ENCODE measurements around the gene TPP1. TPM values are rescaled to one million over a fixed set of nuclear protein-coding genes. Genes with fewer than 3 reads are reported as not detected.

The TPP1 gene
- total RNA-seq, 1 experiment from 2014 or later = 71.5 TPM

DNA sequence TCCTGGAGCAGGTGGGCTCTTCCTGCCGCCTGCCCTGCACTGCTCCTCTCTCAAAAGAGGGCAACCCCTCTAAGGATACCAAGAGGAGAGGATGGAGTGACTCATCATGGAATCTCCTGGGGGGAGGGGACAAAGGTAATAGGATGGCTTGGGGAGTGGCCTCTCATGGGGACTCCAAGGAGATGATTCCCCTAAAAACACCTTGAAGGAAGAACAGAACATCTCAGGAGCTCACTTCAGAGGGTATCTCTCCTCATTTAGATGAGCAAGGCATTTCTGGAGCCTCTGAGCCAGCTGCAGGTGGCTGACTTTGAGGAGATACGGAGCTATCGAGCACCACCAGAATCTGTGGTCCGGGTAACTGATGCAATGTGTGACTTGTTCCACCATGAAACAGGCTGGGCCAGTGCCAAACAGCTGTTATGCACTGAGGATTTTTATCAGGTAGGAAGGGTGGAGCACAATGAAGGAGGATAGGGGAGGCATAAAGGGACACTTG is 56.1 kb downstream of the TPP1 start:
- no peak for DNase-seq
- intact Hi-C loops (cut with micrococcal nuclease; ENCODE audit: unreplicated experiment) = no loop called here
- H3K4me1 Mint-ChIP-seq (ENCODE audit: low read depth, unreplicated experiment) = no peaks in the 10 kb centered on the region

More for the DNA sequence above, 56.1 kb downstream of the TPP1 start:
- Mint-ChIP-seq H3K36me3 (ENCODE audit: insufficient read depth, unreplicated experiment) (peaks cover 15% of the 10 kb centered on the region), H3K9me3 (ENCODE audit: low read depth, unreplicated experiment) (no peaks in the 10 kb centered on the region), H3K4me3 (ENCODE audit: low read depth, unreplicated experiment) (no peak overlapping the region), H3K27ac (ENCODE audit: unreplicated experiment) (no peak overlapping the region), H3K27me3 (ENCODE audit: unreplicated experiment) (no peaks in the 10 kb centered on the region)
- CTCF ChIA-PET = interaction anchor here (0.6 kb wide), 1 partner anchor 186 kb away, joined by 4 read pairs; no protein-coding TSS in a partner anchor
- BruUV-seq (replicated peaks) = no TSS peak
- TF ChIP-seq, protein P1, sequence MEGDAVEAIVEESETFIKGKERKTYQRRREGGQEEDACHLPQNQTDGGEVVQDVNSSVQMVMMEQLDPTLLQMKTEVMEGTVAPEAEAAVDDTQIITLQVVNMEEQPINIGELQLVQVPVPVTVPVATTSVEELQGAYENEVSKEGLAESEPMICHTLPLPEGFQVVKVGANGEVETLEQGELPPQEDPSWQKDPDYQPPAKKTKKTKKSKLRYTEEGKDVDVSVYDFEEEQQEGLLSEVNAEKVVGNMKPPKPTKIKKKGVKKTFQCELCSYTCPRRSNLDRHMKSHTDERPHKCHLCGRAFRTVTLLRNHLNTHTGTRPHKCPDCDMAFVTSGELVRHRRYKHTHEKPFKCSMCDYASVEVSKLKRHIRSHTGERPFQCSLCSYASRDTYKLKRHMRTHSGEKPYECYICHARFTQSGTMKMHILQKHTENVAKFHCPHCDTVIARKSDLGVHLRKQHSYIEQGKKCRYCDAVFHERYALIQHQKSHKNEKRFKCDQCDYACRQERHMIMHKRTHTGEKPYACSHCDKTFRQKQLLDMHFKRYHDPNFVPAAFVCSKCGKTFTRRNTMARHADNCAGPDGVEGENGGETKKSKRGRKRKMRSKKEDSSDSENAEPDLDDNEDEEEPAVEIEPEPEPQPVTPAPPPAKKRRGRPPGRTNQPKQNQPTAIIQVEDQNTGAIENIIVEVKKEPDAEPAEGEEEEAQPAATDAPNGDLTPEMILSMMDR (IDR thresholded peaks at IDR 0.05; ENCODE audit: unreplicated experiment) = no peak

Other genes starting within 250 kb of the TPP1 start
- 21.2 and 25.6 TPM in 2 replicates for gene SMPD1, start 228.9 kb downstream of the TPP1 start, total RNA-seq (2022)
- 2.8 and 2.9 TPM in 2 replicates for gene APBB1, start 200.3 kb downstream of the TPP1 start, total RNA-seq (2022)
- gene HPX, start 178.4 kb downstream of the TPP1 start, total RNA-seq (2022) = 0.45 and 11.0 TPM in 2 replicates
- 9.5 and 10.6 TPM in 2 replicates for gene TRIM3, start 145.5 kb downstream of the TPP1 start, total RNA-seq (2022)
- 72.2 and 74.9 TPM in 2 replicates for gene ARFIP2, start 138.1 kb downstream of the TPP1 start, total RNA-seq (2022)
- gene TIMM10B, start 137.9 kb downstream of the TPP1 start, total RNA-seq (2022) = 41.7 and 45.7 TPM in 2 replicates
- 41.2 and 41.8 TPM in 2 replicates for gene DNHD1, start 122.1 kb downstream of the TPP1 start, total RNA-seq (2022)
- 17.4 and 22.8 TPM in 2 replicates for gene RRP8, start 15.8 kb downstream of the TPP1 start, total RNA-seq (2022)
- 85.7 and 87.0 TPM in 2 replicates for gene ILK, start 15.6 kb downstream of the TPP1 start, total RNA-seq (2022)
- gene TAF10, start 7.2 kb downstream of the TPP1 start, total RNA-seq (2022) = 175 and 187 TPM in 2 replicates
- gene DCHS1, start 36.4 kb upstream of the TPP1 start, total RNA-seq (2022) = 0.02 TPM in 1 of 2 replicates, not detected in the other
- gene MRPL17, start 63.9 kb upstream of the TPP1 start, total RNA-seq (2022) = 78.2 and 84.0 TPM in 2 replicates
- gene OR2AG2, start 152.6 kb upstream of the TPP1 start, total RNA-seq (2022) = not detected in 2 replicates
- not detected in 2 replicates for gene OR2AG1, start 163.6 kb upstream of the TPP1 start, total RNA-seq (2022)
- 0.09 TPM in 1 of 2 replicates, not detected in the other for gene OR6A2, start 180.3 kb upstream of the TPP1 start, total RNA-seq (2022)
- gene OR10A5, start 226.3 kb upstream of the TPP1 start, total RNA-seq (2022) = not detected in 2 replicates
- not detected in 2 replicates for gene OR10A2, start 243.6 kb upstream of the TPP1 start, total RNA-seq (2022)

Measured in Calu3 (cell line).